CD4-positive, alpha-beta T cell (primary cell): ENCODE results near the gene CIZ1. TPM values are rescaled to one million over a fixed set of nuclear protein-coding genes. Genes with fewer than 3 reads are reported as not detected.
A peak's percentile ranks its signal among the peaks of the same experiment; 100 is the strongest.

ENCODE experiments used
- ATAC-seq: fragments of 200-7000 bp; cut with Tn5 transposase; one replicate; pipeline ENCODE4 v1.10.0; 2022; ENCODE audit warnings: mild to moderate bottlenecking; ENCODE audit not compliant: poor library complexity
- CTCF ChIA-PET: fragments of 350-600 bp; sonication (Branson Sonifier 250); formaldehyde crosslinking; loops from one replicate; lab custom pipeline; 2021; ENCODE audit warnings: antibody characterized with exemption, inconsistent platforms; lab: Charles Lee
- POLR2A ChIA-PET: fragments of 350-600 bp; sonication (Branson Sonifier 250); formaldehyde crosslinking; loops from one replicate; lab custom pipeline; 2021; ENCODE audit warnings: antibody characterized with exemption, inconsistent platforms; lab: Charles Lee
- DNase-seq, 14 experiments: peaks; one replicate each; pipeline ENCODE4 v3.0.0-alpha.2; 2013 to 2020; ENCODE audit warnings: mixed read lengths in 2 of 14
- H3K27ac ChIP-seq, 2 donors: one replicate each; pipeline versions ENCODE4 v1.5.1 to v1.7.0; 2013; ENCODE audit warnings: low read length in 2 of 2, low read depth in 1 of 2, mild to moderate bottlenecking in 1 of 2
- H3K27me3 ChIP-seq, 2 experiments: 1 replicate in 1 of 2; 2 replicates in 1 of 2; pipeline versions ENCODE4 v1.6.1 to v1.7.0; 2013; ENCODE audit warnings: low read length in 2 of 2, control low read depth in 1 of 2, mild to moderate bottlenecking in 1 of 2, moderate library complexity in 1 of 2; ENCODE audit not compliant: insufficient read depth in 2 of 2, control insufficient read depth in 1 of 2
- H3K36me3 ChIP-seq: one replicate; pipeline ENCODE4 v1.6.1; 2013; ENCODE audit warnings: low read length, control low read depth; ENCODE audit not compliant: insufficient read depth
- H3K4me1 ChIP-seq: one replicate; pipeline ENCODE4 v1.6.1; 2013; ENCODE audit warnings: low read length, control low read depth; ENCODE audit not compliant: insufficient read depth
- H3K4me3 ChIP-seq: one replicate; pipeline ENCODE4 v1.5.1; 2013; ENCODE audit warnings: mild to moderate bottlenecking, low read length, moderate library complexity
- H3K9me3 ChIP-seq, 2 experiments: 1 replicate in 1 of 2; 2 replicates in 1 of 2; pipeline versions ENCODE4 v1.6.1 to v1.7.0; 2013; ENCODE audit warnings: low read length in 2 of 2, mild to moderate bottlenecking in 2 of 2, control low read depth in 1 of 2, moderate library complexity in 1 of 2; ENCODE audit not compliant: control insufficient read depth in 1 of 2, insufficient read depth in 1 of 2
- H3K27ac Mint-ChIP-seq: one replicate; pipeline ENCODE4 v1.8.0; 2020; ENCODE audit warnings: mixed read lengths
- H3K27me3 Mint-ChIP-seq: one replicate; pipeline ENCODE4 v1.8.0; 2021; ENCODE audit warnings: mixed read lengths
- H3K36me3 Mint-ChIP-seq: one replicate; pipeline ENCODE4 v1.8.0; 2021; ENCODE audit warnings: low read depth, mixed read lengths
- H3K4me1 Mint-ChIP-seq: one replicate; pipeline ENCODE4 v1.8.0; 2021; ENCODE audit warnings: low read depth, mixed read lengths
- H3K4me3 Mint-ChIP-seq: one replicate; pipeline ENCODE4 v1.8.0; 2020; ENCODE audit warnings: mild to moderate bottlenecking, mixed read lengths
- H3K9me3 Mint-ChIP-seq: one replicate; pipeline ENCODE4 v1.8.0; 2020; ENCODE audit warnings: mixed read lengths
- CTCF ChIP-seq: fragments of 200-600 bp; IDR thresholded peaks from one replicate; pipeline ENCODE4 v1.8.0; 2022; ENCODE audit warnings: antibody characterized with exemption, mild to moderate bottlenecking
- intact Hi-C, 2 experiments: fragments of 100-400 bp; cut with DNase I in 1 of 2; cut with micrococcal nuclease in 1 of 2; formaldehyde crosslinking; loops; one replicate each; pipeline versions ENCODE4 v1.15.1 to v1.9.0; 2023 to 2025; cut with DNase I, micrococcal nuclease
- total RNA-seq, 174 experiments: library from RNA in 2 of 174; stranded (reverse) in 2 of 174; gene quantifications; one replicate each; pipeline ENCODE4 v1.2.3 and lab custom pipeline; 2021 to 2026

Gene CIZ1
- total RNA-seq, 2 experiments from 2014 or later: 106 to 107 TPM

- H3K4me1 ChIP-seq: peaks cover 17% of the 10 kb centered on the region
- POLR2A ChIA-PET: no interaction called here
- peaks cover 5% of the 10 kb centered on the region for H3K4me1 Mint-ChIP-seq
These were observed 14.0 kb upstream of the CIZ1 start for GRCh38 chr9:128205296-128205944.

GRCh38 chr9:128204858-128205257 is 13.5 kb upstream of the CIZ1 start:
- peaks cover 17% of the 10 kb centered on the region for H3K4me1 ChIP-seq
- H3K36me3 Mint-ChIP-seq: no peaks in the 10 kb centered on the region
- no peaks in the 10 kb centered on the region for H3K9me3 ChIP-seq
- ATAC-seq (no peak), DNase-seq (peak in 1 of 14 experiments; percentile 19)
- peaks cover 14% of the 10 kb centered on the region for H3K27me3 Mint-ChIP-seq
- ChIA-PET CTCF (no interaction called here), POLR2A (no interaction called here)
- intact Hi-C loops: loop anchor here in 1 of 2 experiments (2.0 kb wide), 1 partner anchor 14 kb away; no protein-coding TSS in a partner anchor
- H3K4me3 ChIP-seq: no peak overlapping the region
- H3K4me1 Mint-ChIP-seq: peaks cover 5% of the 10 kb centered on the region
- no peak overlapping the region for H3K27ac Mint-ChIP-seq
- no peak overlapping the region for H3K27ac ChIP-seq
- no peaks in the 10 kb centered on the region for H3K9me3 Mint-ChIP-seq
- no peak for TF ChIP-seq CTCF
- peak overlapping the region; percentile 60 for H3K4me3 Mint-ChIP-seq
- no peaks in the 10 kb centered on the region for H3K36me3 ChIP-seq
- H3K27me3 ChIP-seq: peaks cover 11 to 17% of the 10 kb centered on the region in 2 experiments

More at GRCh38 chr9:128205296-128205944, 14.0 kb upstream of the CIZ1 start:
- no peak overlapping the region for H3K4me3 ChIP-seq
- H3K36me3 ChIP-seq: no peaks in the 10 kb centered on the region
- Mint-ChIP-seq H3K9me3 (no peaks in the 10 kb centered on the region), H3K36me3 (no peaks in the 10 kb centered on the region), H3K4me3 (peak overlapping the region; percentile 60), H3K27ac (no peak overlapping the region), H3K27me3 (peaks cover 14% of the 10 kb centered on the region)
- H3K27me3 ChIP-seq: peaks cover 11 to 17% of the 10 kb centered on the region in 2 experiments
- intact Hi-C loops: loop anchor here in 1 of 2 experiments (2.0 kb wide), 1 partner anchor 13 kb away; no protein-coding TSS in a partner anchor
- CTCF ChIA-PET: no interaction called here
- DNase-seq: peak in 1 of 14 experiments; percentile 22
- no peak for TF ChIP-seq CTCF
- H3K27ac ChIP-seq: no peak overlapping the region
- no peak for ATAC-seq
- H3K9me3 ChIP-seq: no peaks in the 10 kb centered on the region

- no peaks in the 10 kb centered on the region for H3K36me3 ChIP-seq
- TF ChIP-seq CTCF: no peak
- no peak overlapping the region for H3K27ac ChIP-seq
- CTCF ChIA-PET: interaction anchor here (1.7 kb wide), 1 partner anchor 11 kb away, joined by 4 read pairs; no protein-coding TSS in a partner anchor
- Mint-ChIP-seq H3K27ac (no peak overlapping the region), H3K4me3 (peak overlapping the region; percentile 62), H3K36me3 (no peaks in the 10 kb centered on the region), H3K4me1 (peaks cover 5% of the 10 kb centered on the region), H3K9me3 (no peaks in the 10 kb centered on the region), H3K27me3 (peaks cover 14% of the 10 kb centered on the region)
- ATAC-seq: peak; percentile 14
- peaks cover 11 to 17% of the 10 kb centered on the region in 2 experiments for H3K27me3 ChIP-seq
- POLR2A ChIA-PET: interaction anchor here (0.9 to 1.3 kb wide), 3 partner anchors 12 to 47 kb away, joined by 3 to 4 read pairs (median 4); no protein-coding TSS in a partner anchor
- intact Hi-C loops: loop anchor here (1.0 to 2.0 kb wide), 6 partner anchors 13 to 167 kb away; partner anchors contain the start of genes CIZ1 (in 2 of the 2), GOLGA2 (in 1 of the 2), SWI5 (in 1 of the 2) and URM1 (in 1 of the 2)
- peak overlapping the region; percentile 55 for H3K4me3 ChIP-seq
- peaks cover 17% of the 10 kb centered on the region for H3K4me1 ChIP-seq
- no peaks in the 10 kb centered on the region for H3K9me3 ChIP-seq
- peak in 5 of 14 experiments; percentile 5 to 56 (median 30) for DNase-seq
These were observed 12.6 kb upstream of the CIZ1 start for GRCh38 chr9:128203707-128204551.
